ENCODE measurements around the gene LRRC58. TPM values are rescaled to one million over a fixed set of nuclear protein-coding genes. Genes with fewer than 3 reads are reported as not detected.

The LRRC58 gene
- total and polyA plus RNA-seq, 2 donors (not counting 3 experiments of a cell fraction or from before 2014, with no cell fraction given): 3.7 to 11.9 TPM

GRCh38 chr3:120281261-120281660, 67.9 kb downstream of the LRRC58 start:
- BruUV-seq (replicated peaks): no TSS peak
- CTCF ChIA-PET: no interaction called here
- Histone ChIP-seq H4K20me1 (replicated peaks; ENCODE audit: control insufficient read depth, extremely low read depth, insufficient read depth, low read length) (no peaks in the 10 kb centered on the region), H2AFZ (ENCODE audit: low read depth, low read length) (no peak overlapping the region), H3K27me3 (ENCODE audit: control insufficient read depth in 2 of 2, insufficient read depth in 2 of 2, low read length in 2 of 2) (peaks cover 21 to 30% of the 10 kb centered on the region in 2 experiments), H3K4me2 (ENCODE audit: insufficient read depth, low read length) (no peak overlapping the region), H3K27ac (ENCODE audit: insufficient read depth, low read depth, low read length) (no peak overlapping the region), H3K79me2 (ENCODE audit: control insufficient read depth, insufficient read depth, low read length) (no peaks in the 10 kb centered on the region), H3K9ac (replicated peaks; ENCODE audit: extremely low read depth, insufficient read depth, low read length) (no peak overlapping the region), H3K4me3 (replicated peaks in 1 of 3; ENCODE audit: insufficient read depth in 1 of 3, low read depth in 1 of 3, low read length in 3 of 3) (no peak overlapping the region), H3K4me1 (ENCODE audit: control insufficient read depth, extremely low read depth, insufficient read depth, low read length) (peaks cover 3% of the 10 kb centered on the region), H3K9me3 (replicated peaks; ENCODE audit: control insufficient read depth, insufficient read depth, low read length) (no peaks in the 10 kb centered on the region), H3K36me3 (ENCODE audit: control insufficient read depth in 2 of 2, extremely low read depth in 1 of 2, insufficient read depth in 2 of 2, low read length in 2 of 2) (no peaks in the 10 kb centered on the region), H3K9me1 (replicated peaks; ENCODE audit: control insufficient read depth, extremely low read depth, insufficient read depth, low read length) (no peaks in the 10 kb centered on the region)
- dilution Hi-C loops (cut with MboI; ENCODE audit: extremely low pct_ligation_motif_present, low sequenced_read_pairs): no loop called here
- no peak for DNase-seq (ENCODE audit: low read depth, low spot score)
- intact Hi-C loops (cut with micrococcal nuclease): no loop called here
- no peak for FAIRE-seq
- POLR2A ChIA-PET: no interaction called here
- TF ChIP-seq GATA2 (IDR thresholded peaks at IDR 0.05; ENCODE audit: insufficient read depth, insufficient read length, low read depth, low read length) (no peak), POLR2A (IDR thresholded peaks at IDR 0.05; ENCODE audit: low read depth, low read length) (no peak), MAX (IDR thresholded peaks at IDR 0.05; ENCODE audit: insufficient read depth, insufficient read length) (no peak), MYC (IDR thresholded peaks at IDR 0.05; ENCODE audit: low read depth, low read length) (no peak), EZH2 (IDR thresholded peaks at IDR 0.05; ENCODE audit: borderline replicate concordance, low read depth, low read length, severe bottlenecking) (no peak), JUN (IDR thresholded peaks at IDR 0.05; ENCODE audit: borderline replicate concordance, insufficient read depth, insufficient read length, low read depth) (no peak), POLR2AphosphoS5 (IDR thresholded peaks at IDR 0.05; ENCODE audit: insufficient read depth, low read depth, low read length) (no peak)

- H3K9me3 ChIP-seq (replicated peaks; ENCODE audit: control insufficient read depth, insufficient read depth, low read length): no peaks in the 10 kb centered on the region
- peaks cover 3% of the 10 kb centered on the region for H3K4me1 ChIP-seq (ENCODE audit: control insufficient read depth, extremely low read depth, insufficient read depth, low read length)
- DNase-seq (ENCODE audit: low read depth, low spot score): no peak
- H4K20me1 ChIP-seq (replicated peaks; ENCODE audit: control insufficient read depth, extremely low read depth, insufficient read depth, low read length): no peaks in the 10 kb centered on the region
- dilution Hi-C loops (cut with MboI; ENCODE audit: extremely low pct_ligation_motif_present, low sequenced_read_pairs): no loop called here
- H3K9ac ChIP-seq (replicated peaks; ENCODE audit: extremely low read depth, insufficient read depth, low read length): no peak overlapping the region
- H3K79me2 ChIP-seq (ENCODE audit: control insufficient read depth, insufficient read depth, low read length): no peaks in the 10 kb centered on the region
- TF ChIP-seq POLR2A (IDR thresholded peaks at IDR 0.05; ENCODE audit: low read depth, low read length) (no peak), MYC (IDR thresholded peaks at IDR 0.05; ENCODE audit: low read depth, low read length) (no peak), GATA2 (IDR thresholded peaks at IDR 0.05; ENCODE audit: insufficient read depth, insufficient read length, low read depth, low read length) (no peak)
- H3K27ac ChIP-seq (ENCODE audit: insufficient read depth, low read depth, low read length): no peak overlapping the region
- no peak overlapping the region for H3K4me3 ChIP-seq (replicated peaks in 1 of 3; ENCODE audit: insufficient read depth in 1 of 3, low read depth in 1 of 3, low read length in 3 of 3)
- H2AFZ ChIP-seq (ENCODE audit: low read depth, low read length): no peak overlapping the region
- no peaks in the 10 kb centered on the region for H3K9me1 ChIP-seq (replicated peaks; ENCODE audit: control insufficient read depth, extremely low read depth, insufficient read depth, low read length)
- no peak for FAIRE-seq
- no peak overlapping the region for H3K4me2 ChIP-seq (ENCODE audit: insufficient read depth, low read length)
- H3K36me3 ChIP-seq (ENCODE audit: control insufficient read depth in 2 of 2, extremely low read depth in 1 of 2, insufficient read depth in 2 of 2, low read length in 2 of 2): no peaks in the 10 kb centered on the region
- BruUV-seq (replicated peaks): no TSS peak
- ChIA-PET POLR2A (no interaction called here), CTCF (interaction anchor here (1.3 kb wide), 1 partner anchor 10 kb away, joined by 3 read pairs; no protein-coding TSS in a partner anchor)
- H3K27me3 ChIP-seq (ENCODE audit: control insufficient read depth in 2 of 2, insufficient read depth in 2 of 2, low read length in 2 of 2): peaks cover 18 to 26% of the 10 kb centered on the region in 2 experiments
- intact Hi-C loops (cut with micrococcal nuclease): no loop called here
Observed at GRCh38 chr3:120280566-120280965, 68.6 kb downstream of the LRRC58 start.
